Hypothalamus (tissue), 51 donors: Measurements from ENCODE around the gene CTRB1.

Experiments
- DNase-seq, 51 donors: peaks; one replicate each; lab custom pipeline; 2025; lab: John Stamatoyannopoulos, UW

CTRB1 gene

GRCh38 chr16:75251280-75252048 lies 32.7 kb downstream of the CTRB1 start, which contains the start of gene BCAR1:
Gene BCAR1, minus strand, starts transcription at chr16:75251624. Its CDS starts 142 bp downstream, at chr16:75251482.
- DNase-seq, result peak in 49 of 51 donors; percentile 43 to 93 (median 83)

- DNase-seq, result peak in 1 of 51 donors; percentile 66
These were observed 33.5 kb downstream of the CTRB1 start for GRCh38 chr16:75252049-75252864.

- DNase-seq, result peak in 20 of 51 donors; percentile 17 to 58 (median 32)
These were observed 34.4 kb downstream of the CTRB1 start for GRCh38 chr16:75252946-75253911.

- DNase-seq, result no peak
These were observed 35.6 kb downstream of the CTRB1 start for GRCh38 chr16:75254359-75254837.

- peak in 4 of 51 donors; percentile 8 to 27 (median 19) for DNase-seq
These were observed 37.3 kb downstream of the CTRB1 start for GRCh38 chr16:75256059-75256571.

GRCh38 chr16:75256696-75257343 lies 38.0 kb downstream of the CTRB1 start:
- DNase-seq, result peak in 20 of 51 donors; percentile 29 to 76 (median 47)

- DNase-seq, result no peak
These were observed 39.4 kb downstream of the CTRB1 start for GRCh38 chr16:75257886-75258806.

- no peak for DNase-seq
These were observed 40.0 kb downstream of the CTRB1 start for GRCh38 chr16:75258807-75259141.

- DNase-seq, result no peak
These were observed 42.2 kb downstream of the CTRB1 start for GRCh38 chr16:75260851-75261589.

- no peak for DNase-seq
These were observed 42.8 kb downstream of the CTRB1 start for GRCh38 chr16:75261590-75262078.

- peak in 1 of 51 donors; percentile 28 for DNase-seq
These were observed 43.5 kb downstream of the CTRB1 start for GRCh38 chr16:75262104-75262799.

GRCh38 chr16:75262800-75263127 lies 44.0 kb downstream of the CTRB1 start:
- no peak for DNase-seq

GRCh38 chr16:75263291-75263962 lies 44.6 kb downstream of the CTRB1 start:
- no peak for DNase-seq

- DNase-seq, result peak in 13 of 51 donors; percentile 21 to 68 (median 43)
These were observed 45.2 kb downstream of the CTRB1 start for GRCh38 chr16:75263963-75264445.

- DNase-seq, result peak in 26 of 51 donors; percentile 19 to 82 (median 50)
These were observed 45.7 kb downstream of the CTRB1 start for GRCh38 chr16:75264457-75264998.
